DND-41 (cell line): Measurements from ENCODE around the gene SPANXN1.

ENCODE experiments used
- EZH2 ChIP-seq: IDR thresholded peaks from 3 replicates; pipeline ENCODE4 v1.6.1; 2012; ENCODE audit warnings: borderline replicate concordance, low read depth, mild to moderate bottlenecking, moderate library complexity, low read length, inconsistent platforms; ENCODE audit not compliant: severe bottlenecking
- TF ChIP-seq, protein P1 (sequence below): IDR thresholded peaks from 2 replicates; pipeline ENCODE4 v1.5.1; 2012; ENCODE audit warnings: borderline replicate concordance, low read length, moderate library complexity, mild to moderate bottlenecking; ENCODE audit not compliant: poor library complexity, severe bottlenecking; ENCODE audit errors: extremely low read depth

DNA sequence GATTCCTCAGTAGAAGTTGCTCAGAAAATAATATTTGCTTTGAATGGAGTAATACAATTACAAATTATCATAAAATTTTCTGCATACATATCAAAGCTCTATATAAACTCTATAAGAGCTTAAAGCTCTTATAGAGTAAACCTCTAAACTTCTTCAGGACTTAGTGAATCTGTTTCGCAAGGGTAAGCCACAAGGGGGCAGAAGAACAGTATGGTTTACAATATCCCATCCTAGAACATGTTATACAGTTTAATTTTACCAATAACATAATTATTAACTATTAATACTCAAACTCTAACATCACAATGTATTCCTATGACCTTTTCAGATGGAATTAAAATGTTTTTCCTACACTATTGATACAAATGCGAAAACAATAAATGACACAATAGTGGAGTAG, 33.8 kb upstream of the SPANXN1 start:
- TF ChIP-seq, protein P1, sequence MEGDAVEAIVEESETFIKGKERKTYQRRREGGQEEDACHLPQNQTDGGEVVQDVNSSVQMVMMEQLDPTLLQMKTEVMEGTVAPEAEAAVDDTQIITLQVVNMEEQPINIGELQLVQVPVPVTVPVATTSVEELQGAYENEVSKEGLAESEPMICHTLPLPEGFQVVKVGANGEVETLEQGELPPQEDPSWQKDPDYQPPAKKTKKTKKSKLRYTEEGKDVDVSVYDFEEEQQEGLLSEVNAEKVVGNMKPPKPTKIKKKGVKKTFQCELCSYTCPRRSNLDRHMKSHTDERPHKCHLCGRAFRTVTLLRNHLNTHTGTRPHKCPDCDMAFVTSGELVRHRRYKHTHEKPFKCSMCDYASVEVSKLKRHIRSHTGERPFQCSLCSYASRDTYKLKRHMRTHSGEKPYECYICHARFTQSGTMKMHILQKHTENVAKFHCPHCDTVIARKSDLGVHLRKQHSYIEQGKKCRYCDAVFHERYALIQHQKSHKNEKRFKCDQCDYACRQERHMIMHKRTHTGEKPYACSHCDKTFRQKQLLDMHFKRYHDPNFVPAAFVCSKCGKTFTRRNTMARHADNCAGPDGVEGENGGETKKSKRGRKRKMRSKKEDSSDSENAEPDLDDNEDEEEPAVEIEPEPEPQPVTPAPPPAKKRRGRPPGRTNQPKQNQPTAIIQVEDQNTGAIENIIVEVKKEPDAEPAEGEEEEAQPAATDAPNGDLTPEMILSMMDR: peak; percentile 46
- no peak for TF ChIP-seq EZH2
